GM12874 (cell line): ENCODE results near the gene THBS4.

ENCODE experiments used
- TF ChIP-seq, protein P1 (sequence below): IDR thresholded peaks from 2 replicates; pipeline ENCODE4 v1.5.1; 2011; ENCODE audit warnings: low read depth, mild to moderate bottlenecking, control low read depth, low read length, moderate library complexity; ENCODE audit not compliant: insufficient read depth

Gene THBS4

DNA sequence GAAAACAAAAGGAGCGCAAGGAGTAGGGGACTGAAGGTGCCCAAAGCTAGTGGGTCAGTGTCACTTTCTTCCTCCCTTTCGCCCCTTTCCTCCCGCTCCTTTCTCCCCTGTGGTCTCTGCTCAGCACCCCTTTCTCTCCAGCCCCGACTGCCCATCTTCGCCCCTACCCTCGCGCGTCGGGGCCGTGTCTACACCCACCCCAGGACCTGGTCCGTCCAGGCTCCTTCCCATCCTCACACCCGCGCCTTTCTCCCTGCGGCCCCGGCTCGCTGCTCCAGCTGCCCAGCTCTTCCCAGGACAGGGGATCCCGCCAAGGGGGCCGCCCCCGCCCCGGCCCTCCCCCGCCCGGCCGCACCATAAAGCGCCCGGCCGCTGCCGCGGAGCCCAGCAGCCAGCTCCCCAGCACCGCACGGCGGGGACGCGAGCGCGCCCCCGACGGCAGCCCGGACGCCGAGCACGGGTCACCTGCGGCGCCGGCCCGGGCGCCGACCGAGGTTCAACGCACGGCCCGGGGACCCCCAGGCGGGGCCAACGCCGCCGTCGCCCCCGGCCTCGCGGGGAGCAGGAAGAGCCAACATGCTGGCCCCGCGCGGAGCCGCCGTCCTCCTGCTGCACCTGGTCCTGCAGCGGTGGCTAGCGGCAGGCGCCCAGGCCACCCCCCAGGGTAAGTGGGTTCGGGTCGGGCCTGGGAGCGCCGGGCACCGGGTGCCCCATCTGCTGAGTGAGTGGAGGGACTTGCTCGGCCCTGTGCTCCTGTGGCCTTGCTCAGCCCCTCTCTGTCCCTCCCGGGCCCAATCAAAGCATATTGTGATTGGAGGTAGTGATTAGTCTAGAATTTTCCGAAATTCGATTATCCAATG, at the start of gene THBS4:
Gene THBS4, plus strand, starts transcription at position 387 of the 860 bp plus-strand sequence. Its CDS starts 190 bp downstream, at position 577.
- TF ChIP-seq, protein P1, sequence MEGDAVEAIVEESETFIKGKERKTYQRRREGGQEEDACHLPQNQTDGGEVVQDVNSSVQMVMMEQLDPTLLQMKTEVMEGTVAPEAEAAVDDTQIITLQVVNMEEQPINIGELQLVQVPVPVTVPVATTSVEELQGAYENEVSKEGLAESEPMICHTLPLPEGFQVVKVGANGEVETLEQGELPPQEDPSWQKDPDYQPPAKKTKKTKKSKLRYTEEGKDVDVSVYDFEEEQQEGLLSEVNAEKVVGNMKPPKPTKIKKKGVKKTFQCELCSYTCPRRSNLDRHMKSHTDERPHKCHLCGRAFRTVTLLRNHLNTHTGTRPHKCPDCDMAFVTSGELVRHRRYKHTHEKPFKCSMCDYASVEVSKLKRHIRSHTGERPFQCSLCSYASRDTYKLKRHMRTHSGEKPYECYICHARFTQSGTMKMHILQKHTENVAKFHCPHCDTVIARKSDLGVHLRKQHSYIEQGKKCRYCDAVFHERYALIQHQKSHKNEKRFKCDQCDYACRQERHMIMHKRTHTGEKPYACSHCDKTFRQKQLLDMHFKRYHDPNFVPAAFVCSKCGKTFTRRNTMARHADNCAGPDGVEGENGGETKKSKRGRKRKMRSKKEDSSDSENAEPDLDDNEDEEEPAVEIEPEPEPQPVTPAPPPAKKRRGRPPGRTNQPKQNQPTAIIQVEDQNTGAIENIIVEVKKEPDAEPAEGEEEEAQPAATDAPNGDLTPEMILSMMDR, result no peak

DNA sequence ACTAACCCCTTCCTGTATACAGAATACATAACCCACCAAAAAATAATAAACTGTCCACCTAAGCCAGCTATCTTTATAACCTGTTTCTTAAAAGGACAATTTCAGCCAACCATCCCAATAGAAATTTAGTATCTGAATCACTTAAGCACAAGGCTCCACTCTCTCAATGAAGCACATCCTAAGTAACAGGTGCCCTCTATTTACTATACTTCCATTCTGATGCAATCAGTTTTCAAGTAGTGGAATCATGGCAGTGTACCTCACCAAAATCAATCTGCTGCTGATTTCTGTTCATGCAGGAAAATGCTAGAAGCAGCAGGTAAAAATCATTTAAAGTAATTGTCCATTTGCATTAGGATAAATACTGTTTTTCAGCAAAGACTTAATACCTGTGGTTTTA, 48.9 kb upstream of the THBS4 start:
- TF ChIP-seq, protein P1, result no peak

- TF ChIP-seq, protein P1, result no peak
Observed at GRCh38 chr5:79990205-79990597, 44.9 kb upstream of the THBS4 start.

DNA sequence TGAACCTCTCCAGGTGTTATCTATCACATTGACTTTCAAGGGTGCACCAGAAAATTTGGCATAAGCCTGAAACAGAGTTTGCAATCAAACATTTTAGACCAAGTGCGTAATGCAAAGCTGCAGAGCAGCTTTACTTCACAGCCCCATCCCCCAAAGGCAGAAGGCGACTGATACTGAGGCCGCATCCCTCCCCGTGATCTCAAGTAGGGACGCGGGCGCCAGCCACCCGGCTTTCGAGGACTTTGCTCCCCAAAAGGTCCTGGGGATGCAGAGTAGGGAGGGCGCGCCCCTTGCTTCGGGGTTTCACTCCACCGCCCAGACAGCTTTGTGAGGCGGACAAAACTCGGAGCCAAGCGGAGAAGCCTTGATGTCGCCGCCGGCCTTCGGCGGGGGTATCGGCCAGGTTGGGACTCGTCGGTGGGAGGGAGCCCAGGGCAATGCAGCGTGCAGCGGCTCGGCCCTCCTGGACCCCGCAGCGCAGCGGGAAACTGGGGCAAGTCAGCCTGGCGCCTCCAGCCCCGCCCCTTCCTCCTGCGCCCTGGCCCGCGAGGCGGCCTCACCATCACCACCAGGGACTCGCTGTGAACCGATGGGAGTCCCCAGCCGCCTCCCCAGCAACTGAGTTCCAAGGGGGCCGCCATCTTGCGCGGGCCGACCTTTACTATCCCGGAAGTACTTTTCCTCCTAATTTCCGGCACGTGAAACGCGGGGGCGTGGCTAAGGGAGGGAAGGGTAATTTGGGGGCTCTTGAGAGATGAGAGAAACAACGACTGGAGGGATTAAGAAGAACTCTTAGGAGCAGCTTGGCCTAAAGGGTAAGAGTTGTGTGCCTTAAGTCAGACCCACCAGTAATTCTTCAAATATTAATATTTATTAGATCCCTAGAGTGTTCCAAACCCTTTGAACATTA, 44.3 kb upstream of the THBS4 start, which contains the start of gene MTX3:
Gene MTX3, minus strand, starts transcription at position 665 of the 910 bp plus-strand sequence. Its CDS starts 24 bp downstream, at position 641.
- TF ChIP-seq, protein P1, result no peak

- TF ChIP-seq, protein P1, result no peak
Observed at GRCh38 chr5:79992891-79993657, 42.1 kb upstream of the THBS4 start.

GRCh38 chr5:79999722-80000121, 35.4 kb upstream of the THBS4 start:
- TF ChIP-seq, protein P1, result no peak
